Right lung (tissue), 5 donors: ENCODE measurements around the gene WNT9A. TPM values are rescaled to one million over a fixed set of nuclear protein-coding genes. Genes with fewer than 3 reads are reported as not detected.

Experiments used
- DNase-seq, 2 donors: peaks; one replicate each; pipeline ENCODE4 v3.0.0-alpha.2; 2013
- polyA plus RNA-seq, 5 donors: library from polyadenylated mRNA; unstranded; fragments of 120-200 nt; gene quantifications; one replicate each; pipeline versions ENCODE4 v1.2.1 to v1.2.3, GENCODE V29; 2013; ENCODE audit warnings: inconsistent platforms in 1 of 5, low replicate concordance in 1 of 5; ENCODE audit not compliant: insufficient read length in 5 of 5, insufficient read depth in 1 of 5

WNT9A gene
- polyA plus RNA-seq, 5 donors = 1.9 to 3.0 (median 2.4) TPM

DNA sequence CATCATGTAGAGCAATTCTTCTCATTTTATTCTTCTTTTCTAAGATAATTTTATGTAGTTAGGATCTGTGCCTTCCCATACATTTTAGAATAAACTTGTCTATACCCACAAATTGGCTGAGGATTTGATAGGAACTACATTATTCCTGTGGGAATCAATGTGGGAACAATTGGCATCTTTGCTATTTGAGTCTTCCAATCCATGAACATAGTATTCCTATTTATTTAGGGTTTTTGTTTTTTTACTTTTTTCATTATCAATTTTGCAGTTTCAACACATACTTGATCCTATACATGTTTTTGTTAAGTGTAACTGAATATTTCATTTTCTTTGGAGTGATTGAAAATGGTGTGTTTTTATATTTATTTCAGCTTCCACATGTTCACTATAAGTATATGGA lies 8.1 kb upstream of the WNT9A start:
- DNase-seq = no peak

DNA sequence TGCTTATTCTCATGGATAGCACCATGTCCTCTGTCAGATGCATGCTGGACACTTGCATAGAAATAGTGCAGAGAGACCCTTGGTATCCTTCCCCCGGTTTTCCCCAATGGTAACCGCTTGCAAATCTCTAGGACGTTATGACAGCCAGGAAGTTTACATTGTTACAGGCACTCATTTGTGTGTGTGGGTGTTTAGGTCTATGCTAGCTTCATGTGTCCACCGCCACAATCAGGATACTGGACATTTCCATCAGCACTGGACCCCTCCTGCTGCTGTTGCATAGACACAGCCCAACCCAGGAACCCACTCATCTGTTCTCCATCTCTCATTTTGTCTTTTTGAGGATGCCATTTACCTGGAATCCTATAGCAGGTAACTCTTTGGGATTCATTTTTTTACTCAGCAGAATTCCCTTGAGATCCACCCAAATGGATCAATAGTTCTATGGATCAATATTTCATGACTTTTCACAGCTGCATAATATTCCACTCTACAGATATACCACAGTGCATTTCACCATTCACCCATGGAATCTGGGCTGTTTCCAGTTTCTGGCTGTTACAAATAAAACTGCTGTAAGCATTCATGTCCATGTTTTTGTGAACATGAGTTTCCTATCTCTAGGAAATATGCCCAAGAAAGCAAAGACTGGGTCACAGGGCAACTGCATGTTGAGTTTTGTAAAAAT lies 6.6 kb upstream of the WNT9A start:
- DNase-seq = no peak

DNA sequence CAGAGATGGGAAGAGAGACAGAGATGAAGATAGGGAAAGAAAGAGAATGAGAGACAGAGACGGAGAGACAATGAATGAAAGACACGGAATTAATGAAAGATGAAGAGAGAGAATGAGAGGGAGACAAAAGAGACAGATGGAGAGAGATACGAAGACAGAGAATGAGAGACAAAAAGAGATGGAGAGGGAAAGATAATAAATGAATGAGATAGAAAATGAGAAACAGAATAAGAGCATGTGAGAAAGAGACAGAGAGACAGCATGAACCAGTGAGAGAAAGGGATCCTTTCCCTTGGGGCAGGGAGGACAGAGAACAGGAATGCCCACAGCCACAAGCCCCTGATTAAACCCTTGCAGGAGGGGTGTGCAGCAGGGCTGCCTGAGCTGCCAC lies 5.3 kb upstream of the WNT9A start:
- DNase-seq = no peak

DNA sequence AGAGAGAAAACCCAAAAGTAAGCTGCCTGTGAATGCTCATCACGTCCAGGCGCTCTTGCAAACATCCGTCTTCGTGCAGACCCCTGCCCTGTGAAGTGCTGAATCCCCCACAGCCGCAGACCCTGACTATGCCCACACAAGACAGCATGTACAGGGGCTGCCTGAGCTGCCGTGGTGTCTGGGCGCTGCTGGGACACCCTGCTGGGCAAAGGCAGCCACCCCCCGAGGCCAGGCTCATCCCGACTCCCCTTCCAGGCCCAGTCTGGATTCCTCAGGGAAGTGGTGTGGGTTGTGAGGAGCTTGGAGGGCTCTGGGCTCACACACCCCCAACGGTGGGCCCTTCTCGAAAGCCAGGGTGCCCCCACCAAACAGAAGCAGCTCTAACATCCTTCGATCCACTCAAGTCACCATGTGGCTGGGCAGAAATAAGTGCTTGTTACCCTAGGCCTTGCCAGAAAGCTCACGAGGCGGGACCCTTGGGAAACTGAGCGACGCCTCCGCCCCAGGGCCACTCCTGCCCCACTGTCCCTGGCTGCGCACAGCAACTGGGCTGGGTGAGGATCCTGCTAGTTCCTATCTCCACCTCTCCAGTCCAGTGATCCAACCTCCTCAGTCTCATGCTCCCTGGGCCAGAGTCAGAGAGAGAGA lies 4.8 kb upstream of the WNT9A start:
- DNase-seq = no peak

- no peak for DNase-seq
These were observed 4.1 kb upstream of the WNT9A start for GRCh38 chr1:227951624-227952373.

DNA sequence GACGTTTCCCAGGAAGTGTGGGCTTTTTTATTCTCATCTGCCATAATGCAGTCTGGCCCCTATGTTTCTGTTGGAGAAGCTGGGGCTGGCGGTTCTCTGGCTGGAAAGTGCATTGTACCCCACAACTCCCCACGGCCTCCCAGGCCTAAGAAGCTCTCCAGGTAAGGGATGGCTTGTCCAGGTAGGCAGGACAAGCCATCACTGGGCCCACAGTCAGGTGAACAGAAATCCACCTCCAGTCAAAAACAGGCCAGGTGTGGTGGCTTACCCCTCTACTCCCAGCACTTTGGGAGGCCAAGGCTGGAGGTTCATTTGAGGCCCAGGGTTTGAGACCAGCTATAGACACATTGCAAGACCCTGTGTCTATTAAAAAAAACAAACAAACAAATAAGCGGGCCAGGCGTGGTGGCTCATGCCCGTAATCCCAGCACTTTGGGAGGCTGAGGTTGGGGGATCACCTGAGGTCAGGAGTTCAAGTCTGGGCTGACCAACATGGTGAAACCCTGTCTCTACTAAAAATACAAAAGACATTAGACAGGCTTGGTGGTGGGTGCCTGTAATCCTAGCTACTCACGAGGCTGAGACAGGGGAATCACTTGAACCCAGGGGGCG lies 3.1 kb upstream of the WNT9A start:
- no peak for DNase-seq

DNA sequence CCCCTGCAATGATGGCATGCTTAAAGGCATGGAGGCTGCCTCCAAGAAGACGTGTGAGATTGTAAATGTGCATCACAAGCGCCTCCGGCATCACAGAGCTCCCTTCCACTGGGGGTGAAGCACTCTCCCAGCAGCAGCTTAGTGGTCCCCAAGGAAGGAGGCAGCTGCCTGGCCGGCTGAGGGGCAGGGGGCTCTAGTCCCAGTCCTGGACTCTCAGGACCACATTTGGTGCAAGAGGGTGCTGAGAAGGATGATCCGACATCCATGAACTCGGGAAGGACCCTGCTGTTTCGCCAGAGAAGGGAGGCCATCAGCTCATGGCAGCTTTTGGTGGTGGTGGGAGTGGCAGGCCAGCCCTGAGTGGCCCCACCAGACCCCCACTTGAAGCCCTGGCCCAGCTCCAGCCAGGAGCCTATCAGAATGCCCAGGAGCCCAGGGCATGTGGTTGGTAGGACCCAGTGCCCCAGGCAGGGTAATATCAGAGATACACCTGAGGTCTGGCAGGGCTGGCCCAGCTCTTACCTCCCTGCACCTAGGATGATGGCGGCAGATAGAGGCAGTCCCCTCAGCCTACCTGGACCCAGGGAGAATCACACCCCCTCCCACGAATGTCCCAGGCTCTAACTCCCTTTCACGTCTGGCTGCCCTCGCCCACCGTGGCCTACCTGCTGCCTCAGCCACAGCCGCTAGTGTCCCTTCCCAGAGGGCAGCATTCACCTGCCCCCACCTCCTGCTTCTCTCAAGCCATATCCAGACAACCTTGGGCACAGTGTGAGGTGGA lies 2.4 kb upstream of the WNT9A start:
- no peak for DNase-seq

DNA sequence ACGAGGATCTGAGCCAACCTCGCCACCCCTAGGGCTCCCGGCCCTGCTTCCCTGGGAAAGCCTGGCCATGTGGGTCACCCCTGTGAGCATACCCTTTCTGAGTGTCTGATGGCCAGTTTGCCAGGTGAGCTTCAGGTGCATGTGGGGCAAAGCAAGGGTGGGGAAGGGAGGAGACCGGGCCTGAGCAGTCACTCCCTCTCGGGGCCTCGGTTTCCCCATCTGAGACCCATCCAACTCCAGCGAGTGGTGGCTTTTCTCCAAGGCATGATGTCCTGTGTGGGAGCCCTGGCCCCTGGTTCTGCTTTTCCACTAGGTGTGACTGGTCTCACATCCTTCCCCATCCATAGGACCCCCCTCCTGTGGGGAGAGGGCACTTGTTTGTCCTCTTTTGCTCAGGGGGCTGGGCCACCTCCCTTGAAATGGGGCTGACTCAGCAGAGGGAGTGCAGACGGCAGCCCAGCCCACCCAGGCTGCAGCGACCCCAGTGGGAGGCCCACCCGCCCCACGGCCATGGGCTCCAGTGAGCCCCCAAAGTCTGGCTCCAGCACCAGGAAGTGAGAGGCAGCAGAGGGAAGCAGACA lies 1.7 kb upstream of the WNT9A start:
- no peak for DNase-seq

GRCh38 chr1:227948493-227949260 lies 945 bp upstream of the WNT9A start:
- no peak for DNase-seq

GRCh38 chr1:227947386-227947675 lies 401 bp downstream of the WNT9A start:
- DNase-seq = peak in 1 of 2 donors; percentile 50

DNA sequence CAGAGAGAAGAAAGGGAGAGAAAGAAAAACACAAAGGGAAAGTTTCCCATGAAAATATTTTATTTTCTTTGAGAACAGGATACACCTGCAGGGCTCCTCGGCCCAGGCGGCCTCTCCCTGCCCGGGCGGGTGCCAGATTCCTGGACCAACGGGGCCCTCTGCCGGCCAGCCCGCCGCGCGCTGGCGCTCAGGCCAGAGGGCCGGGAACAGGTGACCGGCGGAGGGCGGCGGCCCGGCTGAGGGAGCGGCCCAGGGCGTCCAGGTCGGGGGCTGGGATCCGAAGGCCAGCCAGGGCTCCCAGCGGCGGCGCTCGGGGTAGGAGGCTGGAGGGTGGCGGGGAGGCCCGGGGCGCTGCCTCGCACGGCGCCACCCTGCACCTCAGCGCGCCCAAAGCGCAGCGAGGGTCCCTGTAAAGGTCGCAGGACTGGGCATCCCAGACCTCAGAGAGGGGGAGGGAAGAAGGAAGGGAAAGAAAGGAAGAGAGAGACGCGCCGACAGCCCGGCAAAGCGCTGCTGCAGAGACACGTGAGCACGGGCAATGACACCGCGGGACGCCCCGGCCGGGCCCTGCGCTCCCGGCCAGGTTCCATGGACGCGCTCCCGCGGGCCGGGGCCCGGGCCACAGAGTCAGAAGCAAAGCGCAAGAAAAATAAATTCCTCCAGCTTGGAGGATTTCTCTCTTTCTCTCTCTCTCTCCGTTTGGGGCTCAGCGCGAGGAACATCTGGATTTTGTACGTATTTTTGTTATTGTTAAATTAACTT lies 927 bp downstream of the WNT9A start:
- peak; percentile 66 to 70 for DNase-seq

DNA sequence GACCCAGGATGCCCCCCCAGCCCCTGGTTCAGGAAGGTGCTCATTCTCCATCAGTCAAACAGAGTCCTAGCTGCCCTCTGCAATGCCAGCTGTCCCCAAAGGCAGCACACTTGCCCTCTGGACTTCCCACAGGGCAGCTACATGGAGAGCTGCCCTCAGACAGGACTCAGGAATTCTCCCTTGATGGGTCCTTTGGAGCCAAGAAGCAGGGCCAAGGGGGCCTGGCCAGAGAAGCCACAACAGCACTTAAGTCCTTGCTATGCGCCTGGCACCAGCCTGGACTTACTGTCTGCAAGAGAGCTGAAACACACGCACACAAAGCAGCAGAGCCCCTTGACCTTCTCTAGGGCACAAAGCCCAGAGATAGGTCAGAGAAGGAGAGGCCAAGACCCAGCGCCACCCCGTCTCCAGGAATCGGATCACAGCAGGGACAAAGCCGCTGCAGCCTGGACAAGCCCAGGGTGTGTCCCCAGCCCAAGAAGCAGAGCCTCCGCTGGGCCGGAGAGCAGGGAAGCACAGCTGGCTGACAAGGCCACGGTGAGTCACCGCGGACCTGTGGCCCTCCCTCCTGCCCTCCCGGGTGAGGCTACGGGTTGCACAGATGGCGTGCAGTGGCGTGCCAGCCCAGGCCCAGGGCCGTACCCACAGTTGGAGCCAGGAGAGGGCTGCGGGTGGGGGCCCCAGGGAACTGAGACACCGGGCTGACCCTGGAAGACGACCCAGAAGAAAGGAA lies 1.7 kb downstream of the WNT9A start:
- peak in 1 of 2 donors; percentile 42 for DNase-seq

DNA sequence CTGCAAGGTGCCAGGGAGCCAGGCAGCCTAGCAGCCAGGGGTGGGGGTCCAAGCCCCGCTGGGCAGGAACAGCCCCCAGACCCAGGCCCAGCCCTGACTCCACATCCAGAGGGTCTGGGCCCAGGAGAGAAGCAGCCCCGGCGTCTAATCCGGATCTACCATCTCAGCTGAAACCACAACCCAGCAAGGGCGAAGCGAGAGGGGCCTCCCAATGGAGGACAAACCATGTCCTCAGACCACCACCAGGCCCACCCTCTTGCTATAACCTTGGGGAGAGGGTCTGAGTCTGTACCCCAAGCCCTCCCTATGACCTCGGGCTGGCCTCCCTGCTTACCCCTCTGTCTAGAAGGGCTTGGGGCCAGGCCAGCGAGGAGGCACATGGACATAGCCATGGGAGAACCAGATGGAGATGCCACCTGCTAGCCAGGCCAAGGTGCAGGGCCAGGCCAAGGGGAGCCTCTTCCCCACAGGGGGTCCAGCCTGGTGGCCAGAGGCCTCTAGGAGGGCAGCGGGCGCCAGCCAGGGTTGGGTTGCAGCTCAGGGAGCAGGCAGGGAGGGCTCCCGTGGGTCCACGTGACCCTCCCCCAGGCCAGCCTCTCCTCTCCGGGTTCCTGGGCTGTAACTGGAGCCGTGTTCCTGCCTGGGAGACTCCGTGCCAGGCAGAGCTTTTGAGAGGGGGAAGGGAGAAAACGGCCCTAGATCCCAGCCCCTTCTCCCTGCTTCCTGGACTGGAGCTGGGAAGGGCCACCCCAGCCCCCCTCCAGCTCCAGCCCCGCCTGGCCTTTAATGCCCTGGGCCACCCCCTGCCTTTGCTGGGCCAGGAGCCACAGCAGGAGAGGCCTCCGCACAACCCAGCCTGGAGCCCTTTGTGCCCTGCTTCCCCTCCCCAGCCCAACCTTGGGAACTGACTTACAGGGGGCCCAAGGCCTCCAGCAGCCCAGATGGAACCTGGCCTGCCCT lies 2.5 kb downstream of the WNT9A start:
- no peak for DNase-seq

- DNase-seq = no peak
These were observed 3.4 kb downstream of the WNT9A start for GRCh38 chr1:227944090-227944930.

DNA sequence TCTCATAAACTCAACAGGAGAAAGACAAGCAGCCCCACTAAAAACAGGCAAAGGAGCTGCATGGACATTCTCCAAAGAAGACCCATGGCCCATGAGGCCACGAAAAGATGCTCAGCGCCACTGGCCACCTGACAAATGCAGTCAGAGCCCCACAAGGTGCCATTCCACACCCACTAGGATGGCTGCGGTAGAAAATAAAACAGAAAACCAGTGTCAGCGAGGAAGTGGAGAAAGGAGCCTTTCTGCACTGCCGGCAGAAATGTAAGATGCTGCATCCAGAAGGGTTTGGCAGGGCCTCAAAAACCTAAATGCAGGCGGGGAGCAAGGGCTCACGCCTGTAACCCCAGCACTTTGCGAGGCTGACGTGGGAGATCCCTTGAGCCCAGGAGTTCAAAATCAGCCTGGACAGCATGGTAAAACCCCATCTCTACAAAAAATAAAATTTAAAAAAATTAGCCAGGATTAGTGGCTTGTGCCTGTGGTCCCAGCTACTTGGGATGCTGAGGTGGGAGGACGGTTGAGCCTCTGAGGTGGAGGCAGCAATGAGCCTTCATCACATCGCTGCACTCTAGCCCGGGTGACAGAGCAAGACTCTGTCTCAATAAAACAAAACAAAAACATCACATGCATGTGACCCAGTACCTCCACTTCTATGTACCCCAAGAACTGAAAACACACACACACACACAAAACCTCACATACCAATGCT lies 4.2 kb downstream of the WNT9A start:
- DNase-seq = no peak

DNA sequence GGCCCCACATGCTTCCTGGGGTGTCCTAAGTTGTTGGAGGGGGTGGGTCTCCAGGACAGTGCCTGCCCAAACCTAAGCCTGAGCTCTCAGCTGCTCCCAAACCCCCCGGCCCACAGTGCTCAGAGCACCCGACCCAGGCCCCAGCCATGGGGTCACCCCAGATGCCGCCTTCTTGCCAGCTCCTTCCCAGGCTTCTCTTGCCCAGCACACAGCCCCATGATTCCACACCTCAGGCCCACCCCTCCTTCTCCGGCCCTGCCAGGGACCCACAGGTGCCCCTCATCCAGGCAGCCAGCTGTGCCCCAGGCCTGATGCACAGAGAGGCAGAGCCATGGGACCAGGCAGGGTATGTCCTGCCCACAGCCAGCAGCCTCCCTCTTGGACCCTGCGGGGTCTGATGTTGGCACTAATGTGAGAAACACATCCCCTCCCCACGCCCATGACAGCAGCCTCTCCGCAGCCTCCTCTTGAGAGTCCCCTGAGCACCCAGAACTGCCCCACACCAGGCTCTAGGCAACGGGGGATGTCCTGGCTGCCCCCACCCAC lies 4.9 kb downstream of the WNT9A start:
- DNase-seq = no peak
